Stimulated activated CD8-positive, alpha-beta memory T cell treated with anti-CD3 and anti-CD28 coated beads, Interleukin-15, amount 100 ng/mL, for 24 hours (primary cell): Measurements from ENCODE around the gene GPR3.

Experiments
- DNase-seq: peaks from one replicate; pipeline ENCODE4 v3.0.0-alpha.2; 2020; ENCODE audit warnings: low read depth

The GPR3 gene

GRCh38 chr1:27358928-27359313 is 33.5 kb upstream of the GPR3 start:
- DNase-seq = no peak

GRCh38 chr1:27359822-27360158 is 32.6 kb upstream of the GPR3 start:
- no peak for DNase-seq

- DNase-seq = no peak
Measured at GRCh38 chr1:27360159-27361043, 32.0 kb upstream of the GPR3 start.

- DNase-seq = no peak
Measured at GRCh38 chr1:27361044-27361402, 31.4 kb upstream of the GPR3 start.

- no peak for DNase-seq
Measured at GRCh38 chr1:27361553-27361952, 30.9 kb upstream of the GPR3 start.

GRCh38 chr1:27363766-27364695 is 28.4 kb upstream of the GPR3 start:
- DNase-seq = no peak

- DNase-seq = no peak
Measured at GRCh38 chr1:27364696-27365371, 27.6 kb upstream of the GPR3 start.

GRCh38 chr1:27365372-27366112 is 26.9 kb upstream of the GPR3 start:
- DNase-seq = peak; percentile 63

GRCh38 chr1:27366113-27366410 is 26.4 kb upstream of the GPR3 start:
- no peak for DNase-seq

GRCh38 chr1:27366411-27367159 is 25.8 kb upstream of the GPR3 start, which contains the start of gene MAP3K6:
Gene MAP3K6, minus strand, starts transcription at chr1:27366961. Its CDS starts 364 bp downstream, at chr1:27366597.
- DNase-seq = no peak

GRCh38 chr1:27367160-27367650 is 25.2 kb upstream of the GPR3 start:
- no peak for DNase-seq

GRCh38 chr1:27368869-27369582 is 23.4 kb upstream of the GPR3 start:
- no peak for DNase-seq

GRCh38 chr1:27372022-27372807 is 20.2 kb upstream of the GPR3 start:
- DNase-seq = no peak

- DNase-seq = no peak
Measured at GRCh38 chr1:27372808-27373690, 19.4 kb upstream of the GPR3 start.

- DNase-seq = no peak
Measured at GRCh38 chr1:27374362-27375086, 17.9 kb upstream of the GPR3 start, which contains the start of gene FCN3. Gene FCN3, minus strand, starts transcription at chr1:27374824. Its CDS starts 6 bp downstream, at chr1:27374818.

GRCh38 chr1:27377760-27378495 is 14.5 kb upstream of the GPR3 start:
- DNase-seq = no peak

GRCh38 chr1:27379564-27380122 is 12.8 kb upstream of the GPR3 start:
- no peak for DNase-seq
